Kidney (tissue), 14 donors: ENCODE results near the gene PHF19. TPM values are rescaled to one million over a fixed set of nuclear protein-coding genes. Genes with fewer than 3 reads are reported as not detected.

Experiments used
- DNase-seq, 5 donors: peaks; one replicate each; pipeline ENCODE4 v3.0.0-alpha.2; 2013 to 2020
- FAIRE-seq: peaks from 2 replicates; lab custom pipeline; 2012; peaks lifted over from hg19 to GRCh38; lab: Jason Lieb, UNC
- H3K27ac ChIP-seq, 2 donors: one replicate each; pipeline ENCODE4 v1.7.0; 2013; ENCODE audit warnings: low read depth in 2 of 2, low read length in 2 of 2, inconsistent platforms in 1 of 2
- H3K27me3 ChIP-seq: one replicate; pipeline ENCODE4 v1.7.1; 2013; ENCODE audit warnings: low read length, inconsistent platforms; ENCODE audit not compliant: control insufficient read depth, insufficient read depth
- H3K36me3 ChIP-seq, 3 donors: one replicate each; pipeline versions ENCODE4 v1.7.0 to v1.7.1; 2013; ENCODE audit warnings: low read length in 3 of 3, control low read depth in 1 of 3, inconsistent platforms in 1 of 3; ENCODE audit not compliant: insufficient read depth in 3 of 3, control insufficient read depth in 2 of 3
- H3K4me1 ChIP-seq, 3 donors: one replicate each; pipeline versions ENCODE4 v1.7.0 to v1.7.1; 2013; ENCODE audit warnings: low read length in 3 of 3, inconsistent platforms in 1 of 3, low read depth in 1 of 3; ENCODE audit not compliant: control insufficient read depth in 2 of 3, insufficient read depth in 2 of 3
- H3K4me3 ChIP-seq, 3 donors: one replicate each; pipeline versions ENCODE4 v1.7.0 to v1.8.1; 2013; ENCODE audit warnings: low read length in 3 of 3, control low read depth in 1 of 3, inconsistent platforms in 1 of 3
- H3K9ac ChIP-seq, 3 donors: one replicate each; pipeline versions ENCODE4 v1.7.0 to v1.7.1; 2013; ENCODE audit warnings: low read length in 3 of 3, control low read depth in 1 of 3, inconsistent platforms in 1 of 3
- H3K9me3 ChIP-seq, 3 donors: one replicate each; pipeline versions ENCODE4 v1.7.0 to v1.7.1; 2013; ENCODE audit warnings: low read length in 3 of 3, control low read depth in 1 of 3, inconsistent platforms in 1 of 3; ENCODE audit not compliant: control insufficient read depth in 2 of 3, insufficient read depth in 1 of 3
- CTCF ChIP-seq: IDR thresholded peaks from 3 replicates; pipeline ENCODE4 v1.5.1; 2012; ENCODE audit warnings: mild to moderate bottlenecking, moderate library complexity, borderline replicate concordance; ENCODE audit not compliant: insufficient read depth; ENCODE audit errors: extremely low read depth
- intact Hi-C: fragments of 100-400 bp; cut with DNase I; formaldehyde crosslinking; loops from one replicate; pipeline ENCODE4 v1.11.1; 2022
- polyA plus RNA-seq: library from polyadenylated mRNA; stranded (reverse); fragments of 350-450 nt; fragmentation: Illumina TruSeq; extraction: RNeasy Lipid Tissue Mini Kit (QIAGEN cat#74804); gene quantifications from one replicate; pipeline ENCODE4 v1.2.3, GENCODE V29; 2014; ENCODE audit warnings: low read depth, low replicate concordance; ENCODE audit not compliant: insufficient read depth
- total RNA-seq: library from RNA; stranded (reverse); fragmentation: NEBNext Ultra II Directional; extraction: Animal tissue kit (Norgen Biotek cat#: 25700); gene quantifications from one replicate; pipeline ENCODE4 v1.2.1, GENCODE V29; 2021
- donor health status: control.
- donor health status: control.
- donor health status: control.
- donor health status: control.
- donor health status: control.
- donor health status: DM: yes; HTN: yes; CAD: no.
- donor health status: Normal renal cell carcinoma (clear cell type).

The PHF19 gene
- total and polyA plus RNA-seq, 2 donors from 2014 or later, result 6.9 to 17.4 TPM

GRCh38 chr9:120921661-120922181 lies 44.7 kb upstream of the PHF19 start:
- no peaks in the 10 kb centered on the region for H3K9me3 ChIP-seq
- no peaks in the 10 kb centered on the region for H3K27me3 ChIP-seq
- DNase-seq, result peak in 1 of 5 donors; percentile 42
- no peak overlapping the region for H3K27ac ChIP-seq
- intact Hi-C loops, result no loop called here
- no peak for FAIRE-seq
- H3K4me3 ChIP-seq, result no peak overlapping the region
- H3K36me3 ChIP-seq, result no peaks in the 10 kb centered on the region
- no peak for TF ChIP-seq CTCF
- H3K4me1 ChIP-seq, result peaks cover 0 to 8% (median 0%) of the 10 kb centered on the region in 3 donors
- no peak overlapping the region for H3K9ac ChIP-seq

GRCh38 chr9:120920806-120921178 lies 43.8 kb upstream of the PHF19 start:
- H3K27me3 ChIP-seq, result no peaks in the 10 kb centered on the region
- intact Hi-C loops, result no loop called here
- H3K9ac ChIP-seq, result no peak overlapping the region
- peaks cover 0 to 8% (median 0%) of the 10 kb centered on the region in 3 donors for H3K4me1 ChIP-seq
- no peaks in the 10 kb centered on the region for H3K36me3 ChIP-seq
- peak overlapping the region in 1 of 2 donors; percentile 1 for H3K27ac ChIP-seq
- DNase-seq, result no peak
- no peak for FAIRE-seq
- no peak overlapping the region for H3K4me3 ChIP-seq
- H3K9me3 ChIP-seq, result no peaks in the 10 kb centered on the region
- TF ChIP-seq CTCF, result no peak

- Histone ChIP-seq H3K9ac (no peak overlapping the region), H3K27me3 (no peaks in the 10 kb centered on the region), H3K27ac (peak overlapping the region in 1 of 2 donors; percentile 10), H3K4me1 (peaks cover 0 to 8% (median 0%) of the 10 kb centered on the region in 3 donors), H3K36me3 (no peaks in the 10 kb centered on the region), H3K4me3 (no peak overlapping the region), H3K9me3 (no peaks in the 10 kb centered on the region)
- no peak for FAIRE-seq
- DNase-seq, result no peak
- intact Hi-C loops, result no loop called here
- no peak for TF ChIP-seq CTCF
Measured at GRCh38 chr9:120919843-120920805, 43.1 kb upstream of the PHF19 start.
